Pulmonary artery endothelial cell (primary cell): Measurements from ENCODE around the gene ZNF436. TPM values are rescaled to one million over a fixed set of nuclear protein-coding genes. Genes with fewer than 3 reads are reported as not detected.
"Not testable (repeated sequence)": the region's sequence is repeated elsewhere in the genome, so short reads cannot be mapped to it uniquely, and the experiment has no call there.

ENCODE experiments used
- DNase-seq: peaks from one replicate; pipeline ENCODE4 v3.0.0-alpha.2; 2011; ENCODE audit warnings: low read depth, low spot score
- total RNA-seq: library from RNA; depleted of rRNA; stranded (reverse); fragments of >200 nt; gene quantifications from 2 replicates; pipeline ENCODE4 v1.2.3, GENCODE V29; 2014

ZNF436 gene
- total RNA-seq, 1 donor from 2014 or later, result 15.2 TPM

DNA sequence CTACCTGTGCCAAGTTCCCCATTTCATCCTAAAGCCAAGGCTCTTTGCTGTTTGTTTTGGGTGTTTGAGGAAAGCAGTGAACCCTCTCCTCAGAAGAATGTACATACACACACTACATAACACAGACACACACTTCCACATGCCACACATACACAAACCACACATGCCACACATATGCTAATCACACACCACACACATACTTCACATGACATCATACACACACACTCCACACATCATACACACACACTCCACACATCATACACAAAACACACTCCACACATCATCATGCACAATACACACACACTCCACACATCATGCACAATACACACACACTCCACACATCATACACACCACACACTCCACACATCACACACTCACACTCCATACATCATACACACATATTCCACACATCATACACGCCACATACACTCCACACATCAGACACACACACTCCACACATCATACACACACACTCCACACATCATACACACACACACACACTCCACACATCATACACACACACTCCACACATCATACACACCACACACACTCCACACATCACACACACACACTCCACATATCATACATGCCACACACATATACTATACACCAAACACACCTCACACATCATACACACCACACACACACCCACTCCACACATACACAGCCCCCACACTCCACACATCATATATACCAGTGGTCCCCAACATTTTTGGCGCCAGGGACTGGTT is 22.7 kb upstream of the ZNF436 start:
- no peak for DNase-seq

- DNase-seq, result no peak
These were observed 20.2 kb upstream of the ZNF436 start for GRCh38 chr1:23389837-23390321.

DNA sequence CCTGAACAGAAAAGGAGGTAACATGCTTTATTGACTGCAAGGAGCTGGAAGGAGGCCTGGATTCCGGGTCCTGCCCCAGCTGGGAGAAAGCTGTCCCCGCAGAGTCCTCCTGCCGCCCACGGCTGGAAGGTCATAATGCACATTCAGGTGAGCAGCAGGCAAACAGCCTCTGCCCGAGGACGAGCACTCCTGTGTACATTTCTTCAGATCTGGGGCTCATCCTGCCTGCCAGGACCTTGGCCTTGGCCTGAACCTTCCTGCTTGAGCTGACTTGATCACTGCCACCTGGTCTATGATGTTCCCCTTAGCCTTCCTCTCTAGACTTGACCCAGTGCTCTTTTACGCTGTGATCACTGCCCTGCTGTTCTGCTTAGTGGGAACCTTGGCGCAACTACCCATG is 17.9 kb upstream of the ZNF436 start:
- no peak for DNase-seq

DNA sequence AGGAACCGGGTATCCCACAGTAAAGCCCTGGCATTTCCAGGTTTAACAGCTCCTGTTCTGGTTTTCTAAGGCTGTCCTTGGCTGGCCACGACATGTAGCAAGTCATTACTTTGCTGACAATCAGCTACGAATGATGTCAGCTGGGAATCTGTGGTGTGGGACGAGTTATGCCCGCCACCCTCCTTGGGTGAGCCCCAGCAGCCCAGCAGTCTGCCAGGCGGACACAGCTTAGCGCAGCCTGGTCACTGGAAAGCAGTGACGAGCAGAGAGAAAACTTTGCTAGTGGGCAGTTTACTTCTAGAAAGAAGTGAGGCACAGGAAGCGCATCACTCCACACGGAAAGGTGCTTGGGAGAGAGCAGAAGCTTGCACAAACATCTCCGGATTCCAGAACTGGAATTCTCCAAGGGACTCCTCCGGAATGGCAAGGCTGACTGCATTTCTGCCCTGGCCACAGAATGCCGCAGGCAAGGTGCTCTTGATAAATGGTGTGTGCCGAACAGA is 15.5 kb upstream of the ZNF436 start:
- no peak for DNase-seq

DNA sequence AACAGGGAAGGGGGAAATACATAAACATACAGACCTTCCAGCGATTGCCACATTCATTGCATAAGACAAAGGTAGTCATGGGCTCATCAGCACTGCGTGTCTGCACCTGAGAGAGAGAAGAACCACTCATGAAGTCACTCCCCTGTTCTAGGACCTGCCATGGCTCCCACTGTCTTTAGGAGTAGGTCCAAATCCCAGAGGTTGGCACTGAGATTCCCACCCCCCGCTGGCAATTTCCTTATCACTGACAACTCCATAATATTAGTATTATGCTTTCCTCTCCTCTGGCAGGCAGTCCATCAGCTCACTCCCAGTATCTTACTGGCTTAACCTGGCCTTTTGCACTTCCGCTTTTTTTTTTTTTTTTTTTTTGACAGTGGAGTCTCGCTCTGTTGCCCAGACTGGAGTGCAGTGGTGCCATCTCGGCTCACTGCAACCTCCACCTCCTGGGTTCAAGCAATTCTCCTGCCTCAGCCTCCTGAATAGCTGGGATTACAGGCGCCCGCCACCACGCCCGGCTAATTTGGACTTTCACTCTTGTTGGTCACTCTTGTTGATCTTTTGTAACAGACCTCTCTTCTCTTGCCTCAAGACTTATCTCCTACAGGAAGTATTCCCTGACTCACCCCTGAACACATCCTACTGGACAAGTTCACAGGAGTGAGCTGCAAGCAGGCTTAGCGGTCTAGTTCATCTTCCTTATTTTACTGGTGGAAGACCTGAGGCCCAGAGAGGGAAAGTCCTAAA is 14.8 kb upstream of the ZNF436 start:
- no peak for DNase-seq

DNA sequence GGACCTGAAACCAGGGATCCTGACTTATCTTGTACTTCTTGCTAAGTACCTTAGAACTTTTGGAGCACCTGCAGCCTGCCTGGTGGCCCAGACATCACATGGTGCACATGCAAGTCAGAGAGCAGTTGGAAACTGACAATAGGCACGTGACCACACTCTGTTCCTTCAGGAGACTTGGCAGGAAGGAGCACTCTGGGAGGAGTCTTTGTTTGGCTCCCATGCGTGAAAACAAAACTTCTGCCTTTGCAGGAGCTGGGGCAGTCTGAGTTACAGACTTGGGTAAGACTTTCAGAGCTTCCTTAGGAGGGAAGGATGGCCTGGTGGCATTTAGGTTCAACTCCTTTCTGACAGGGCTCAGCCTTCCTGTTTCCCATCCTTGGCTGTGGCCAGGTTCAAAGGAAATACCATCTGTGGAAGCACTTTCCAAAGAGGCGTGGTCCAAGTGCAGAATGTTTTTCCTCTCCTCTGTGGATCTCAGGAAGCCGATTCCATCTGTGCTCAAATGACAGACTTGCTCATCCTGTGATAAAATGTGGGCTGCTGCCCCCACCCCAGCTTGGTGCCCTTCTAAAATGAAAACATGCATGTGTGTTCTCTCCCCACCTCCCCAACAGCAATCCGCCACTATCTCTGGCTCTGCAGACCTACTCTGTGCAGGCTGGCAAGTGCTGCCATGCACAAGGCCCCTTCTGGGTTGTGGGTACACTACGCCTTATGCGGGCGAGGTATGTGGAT is 14.1 kb upstream of the ZNF436 start:
- DNase-seq, result no peak

- DNase-seq, result no peak
These were observed 11.7 kb upstream of the ZNF436 start for GRCh38 chr1:23381233-23381885.

- DNase-seq, result no peak
These were observed 11.1 kb upstream of the ZNF436 start for GRCh38 chr1:23380719-23381118.

DNA sequence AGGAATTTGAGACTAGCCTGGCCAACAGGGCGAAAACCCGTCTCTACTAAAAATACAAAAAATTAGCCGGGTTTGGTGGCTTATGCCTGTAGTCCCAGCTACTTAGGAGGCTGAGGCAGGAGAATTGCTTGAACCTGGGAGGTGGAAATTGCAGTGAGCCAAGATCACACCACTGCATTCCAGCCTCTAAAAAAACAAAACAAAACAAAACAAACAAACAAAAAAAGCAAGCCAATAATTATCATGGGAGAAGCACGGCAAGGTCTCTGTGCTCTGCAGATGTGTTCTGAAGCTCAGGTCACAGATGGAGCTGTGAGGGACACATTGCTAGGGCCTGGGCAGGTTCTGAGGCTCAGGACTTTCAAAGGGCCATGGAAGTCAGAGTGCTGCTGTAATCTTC is 10.6 kb upstream of the ZNF436 start:
- DNase-seq, result not testable (repeated sequence)

- no peak for DNase-seq
These were observed 7.5 kb upstream of the ZNF436 start for GRCh38 chr1:23376890-23377811.

- not testable (repeated sequence) for DNase-seq
These were observed 4.6 kb upstream of the ZNF436 start for GRCh38 chr1:23374079-23374735.

GRCh38 chr1:23371987-23372880 is 2.6 kb upstream of the ZNF436 start:
- DNase-seq, result no peak

- no peak for DNase-seq
These were observed 1.3 kb upstream of the ZNF436 start for GRCh38 chr1:23370709-23371584.

DNA sequence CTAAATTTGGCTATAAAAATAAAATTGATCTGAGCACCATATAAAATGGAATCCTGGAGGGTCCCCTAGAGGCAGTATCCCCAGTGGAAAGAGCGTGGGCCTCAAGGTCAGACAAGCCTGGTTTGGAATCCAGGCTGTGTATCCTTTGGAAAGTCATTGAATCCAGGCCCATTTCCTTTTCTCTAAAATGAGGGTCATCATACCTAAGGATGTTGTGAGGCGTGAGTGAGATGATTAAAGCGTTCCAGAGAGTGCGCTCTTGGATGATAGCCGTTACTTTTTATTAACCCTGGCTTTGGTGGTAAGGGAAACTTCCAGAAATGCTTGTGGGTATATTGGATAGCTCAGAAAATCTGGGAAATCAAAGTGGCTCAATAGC is 683 bp upstream of the ZNF436 start:
- no peak for DNase-seq

DNA sequence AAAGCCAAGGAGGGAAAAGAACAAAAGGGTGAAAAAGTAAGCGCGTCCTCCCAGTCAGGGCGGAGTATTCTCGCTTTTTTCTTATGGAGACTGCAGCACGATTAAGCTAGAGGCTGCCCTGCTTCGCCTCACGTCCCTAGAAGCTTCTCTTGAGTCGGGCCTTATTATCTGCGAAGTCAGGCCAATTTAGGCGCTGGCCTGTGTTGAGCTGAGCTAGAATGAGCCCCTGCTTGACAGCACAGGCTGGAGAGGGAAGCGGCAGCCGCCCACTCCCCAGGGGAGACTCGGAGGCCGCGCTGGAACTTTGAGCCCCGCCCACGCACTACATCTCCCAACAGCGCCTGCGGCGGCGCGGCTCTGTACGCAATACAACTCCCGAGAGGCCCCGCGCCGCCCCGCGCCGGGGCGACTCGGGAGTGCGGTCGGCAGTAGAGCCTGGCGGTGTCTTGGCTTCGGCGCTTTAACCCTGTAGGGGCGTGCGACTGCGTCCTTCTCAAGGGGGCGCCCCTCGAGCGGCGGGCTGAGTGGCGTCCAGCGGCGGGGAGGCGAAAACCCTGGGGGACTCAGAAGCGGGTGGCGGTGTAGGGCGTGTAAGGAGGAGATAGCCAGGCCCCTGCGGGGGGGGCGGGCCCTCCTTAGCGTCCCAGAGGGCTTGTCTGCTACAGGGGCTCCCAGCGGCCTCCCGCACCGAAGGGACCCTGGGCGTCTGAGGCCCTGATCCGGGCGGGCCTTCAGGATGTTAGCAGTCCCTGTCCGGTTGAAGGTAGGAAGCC is 888 bp downstream of the ZNF436 start:
- peak; percentile 71 for DNase-seq

DNA sequence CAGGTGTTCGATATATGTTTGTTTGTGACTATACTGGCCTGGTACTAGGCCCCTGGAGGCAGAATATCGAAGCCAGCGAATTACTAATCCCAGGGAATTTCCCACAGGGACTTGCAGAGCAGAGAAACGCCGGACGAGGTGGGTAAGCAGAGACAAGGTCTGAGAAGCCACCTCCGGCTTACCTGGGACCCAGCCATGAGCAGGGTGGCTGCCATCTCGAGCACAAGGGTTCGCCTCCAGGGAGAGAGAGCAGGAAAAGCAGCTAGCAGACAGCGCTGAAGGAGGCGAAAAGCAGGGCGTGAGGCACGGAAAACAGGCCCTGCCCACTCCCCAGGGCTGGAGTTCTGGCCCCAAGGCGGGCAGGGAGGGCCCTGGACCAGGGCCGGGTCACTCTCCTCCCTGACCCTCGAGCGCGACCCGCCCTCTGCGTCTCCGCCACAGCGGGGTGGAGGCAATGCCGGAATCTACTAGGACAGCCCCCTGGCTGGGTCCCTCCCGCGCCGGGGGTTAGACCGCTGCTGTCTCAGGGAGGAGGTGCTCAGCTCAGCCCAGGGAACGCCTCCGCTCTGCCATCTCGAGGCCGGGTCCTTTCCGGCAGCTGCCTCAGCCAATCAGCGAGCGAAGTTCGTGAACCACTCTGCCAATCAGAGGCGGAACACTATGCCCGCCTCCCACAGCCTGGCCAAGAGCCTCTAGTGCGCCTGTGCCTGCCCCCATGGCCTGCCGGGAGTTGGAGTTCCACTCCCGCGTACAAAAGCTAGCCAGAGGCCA is 1.7 kb downstream of the ZNF436 start:
- peak; percentile 96 for DNase-seq
